GM12864 (cell line): Measurements from ENCODE around the gene EML6.

ENCODE experiments used
- DNase-seq: peaks from one replicate; pipeline ENCODE4 v3.0.0-alpha.2; 2011; ENCODE audit warnings: low read depth
- H3K4me3 ChIP-seq: 2 replicates; pipeline ENCODE4 v1.5.1; 2011; ENCODE audit warnings: mild to moderate bottlenecking, low read depth, low read length, control low read depth
- CTCF ChIP-seq: IDR thresholded peaks from 2 replicates; pipeline ENCODE4 v1.5.1; 2011; ENCODE audit warnings: low read depth, mild to moderate bottlenecking, moderate library complexity, low read length, control low read depth, inconsistent platforms; ENCODE audit errors: missing control alignments

EML6 gene

GRCh38 chr2:55009277-55010060 lies 286.0 kb downstream of the EML6 start:
- peak overlapping the region; percentile 35 for H3K4me3 ChIP-seq
- TF ChIP-seq CTCF, result no peak

GRCh38 chr2:55010149-55010591 lies 286.7 kb downstream of the EML6 start:
- peak overlapping the region; percentile 35 for H3K4me3 ChIP-seq
- DNase-seq, result no peak
- no peak for TF ChIP-seq CTCF

More at GRCh38 chr2:55009277-55010060, 286.0 kb downstream of the EML6 start:
- no peak for DNase-seq

DNA sequence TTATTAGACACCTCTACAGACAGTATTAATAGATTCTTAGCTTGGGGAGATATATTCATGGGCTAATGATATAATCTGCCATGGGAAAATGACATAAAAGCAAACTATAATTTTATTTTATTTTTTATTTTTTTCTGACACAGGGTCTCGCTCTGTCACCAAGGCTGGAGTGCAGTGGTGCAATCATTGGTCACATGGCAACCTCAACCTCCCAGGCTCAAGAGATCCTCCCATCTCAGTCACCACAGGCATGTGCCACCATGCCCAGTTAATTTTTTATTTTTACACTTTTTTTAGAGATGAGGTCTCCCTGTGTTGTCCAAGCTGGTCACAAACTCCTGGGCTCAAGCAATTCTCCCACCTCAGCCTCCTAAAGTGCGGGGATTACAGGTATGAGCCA lies 287.5 kb downstream of the EML6 start:
- TF ChIP-seq CTCF, result no peak
- H3K4me3 ChIP-seq, result no peak overlapping the region
- no peak for DNase-seq

- DNase-seq, result no peak
- TF ChIP-seq CTCF, result no peak
- H3K4me3 ChIP-seq, result no peak overlapping the region
These were observed 288.6 kb downstream of the EML6 start for GRCh38 chr2:55011831-55012671.

- no peak for TF ChIP-seq CTCF
- no peak for DNase-seq
These were observed 289.4 kb downstream of the EML6 start for GRCh38 chr2:55012672-55013484.

DNA sequence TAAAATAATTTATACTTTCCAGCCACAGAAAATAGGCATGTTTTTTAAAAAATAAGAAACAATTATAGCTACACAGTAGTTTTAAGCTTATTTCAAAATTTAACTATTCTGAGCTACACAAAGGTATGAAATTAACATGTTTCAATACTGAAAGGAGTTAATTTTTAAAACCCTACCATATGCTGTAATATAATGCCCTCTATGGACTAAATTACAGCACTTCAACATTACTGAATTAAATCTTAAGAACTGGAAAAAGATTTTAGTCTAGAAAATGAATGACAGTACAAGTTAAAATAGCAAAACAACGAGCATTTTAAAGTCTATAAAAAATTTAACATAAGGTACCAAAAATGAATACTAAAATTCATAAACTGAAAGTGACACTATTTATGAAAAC lies 290.5 kb downstream of the EML6 start:
- no peak for DNase-seq
- TF ChIP-seq CTCF, result no peak
- no peak overlapping the region for H3K4me3 ChIP-seq

More at GRCh38 chr2:55012672-55013484, 289.4 kb downstream of the EML6 start:
- H3K4me3 ChIP-seq, result no peak overlapping the region
